ENCODE measurements around the gene CCDC175.

The CCDC175 gene

GRCh38 chr14:59538936-59539335, 37.7 kb downstream of the CCDC175 start:
- no peak for DNase-seq

DNA sequence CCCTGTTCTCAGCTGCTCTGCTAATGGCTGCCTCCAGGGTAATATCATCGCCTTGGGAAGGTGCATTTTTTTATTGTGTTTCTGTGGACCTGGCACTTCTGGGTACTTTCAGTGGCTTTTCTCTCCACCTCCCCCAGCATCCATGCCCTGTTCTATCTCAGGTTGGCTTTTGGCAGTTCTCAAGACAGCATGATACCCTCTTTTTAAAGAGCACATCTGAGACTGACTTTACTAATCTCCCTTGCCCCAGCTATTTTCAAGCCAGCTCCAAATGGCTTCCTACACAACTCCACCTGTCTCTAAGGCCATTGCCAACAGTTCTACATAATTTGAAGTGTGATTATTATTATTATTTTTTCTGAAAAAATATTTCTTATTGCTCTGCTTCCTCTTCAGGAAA, 39.1 kb downstream of the CCDC175 start:
- DNase-seq: no peak

GRCh38 chr14:59534361-59534987, 42.1 kb downstream of the CCDC175 start:
- no peak for DNase-seq

- no peak for DNase-seq
Observed at GRCh38 chr14:59532419-59532818, 44.2 kb downstream of the CCDC175 start.

DNA sequence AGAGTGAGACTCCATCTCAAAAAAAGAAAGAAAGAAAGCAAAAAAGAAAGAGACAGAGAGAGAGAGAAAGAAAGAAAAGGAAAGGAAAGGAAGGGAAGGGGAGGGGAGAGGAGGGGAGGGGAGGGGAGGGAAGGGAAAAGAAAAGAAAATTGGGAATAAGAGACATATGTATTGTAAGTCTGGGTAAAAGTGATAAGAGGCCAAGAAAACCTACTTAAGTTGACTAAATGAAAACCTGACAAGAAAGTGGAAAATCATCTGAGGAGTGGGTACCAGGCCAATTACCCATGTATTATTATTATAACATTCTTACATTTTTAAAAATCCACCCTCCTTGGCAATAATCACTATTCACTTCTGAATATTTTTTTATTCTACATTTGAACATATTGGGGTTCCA, 46.3 kb downstream of the CCDC175 start:
- no peak for DNase-seq

DNA sequence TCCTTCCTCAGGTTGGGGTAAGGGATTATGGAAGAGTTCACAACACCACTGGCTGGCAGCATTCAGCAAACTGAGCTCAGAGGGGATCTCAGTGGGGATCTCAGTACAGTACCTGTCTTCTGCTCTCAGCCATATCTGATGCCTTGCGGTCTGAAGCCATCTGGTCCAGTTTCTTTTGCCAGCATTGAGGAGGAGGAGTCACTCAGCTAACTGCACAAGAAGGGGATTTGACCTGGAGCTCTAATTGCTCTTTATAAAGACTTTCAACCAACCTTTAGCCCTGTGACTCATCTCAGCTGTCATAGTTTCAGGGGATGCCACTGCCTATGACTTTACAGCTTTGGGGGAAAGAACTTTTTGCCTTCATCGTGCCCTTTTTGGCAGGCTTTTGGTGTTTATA, 47.4 kb downstream of the CCDC175 start:
- no peak for DNase-seq

GRCh38 chr14:59520224-59520623, 56.4 kb downstream of the CCDC175 start:
- no peak for DNase-seq

- no peak for DNase-seq
Observed at GRCh38 chr14:59511916-59512575, 64.6 kb downstream of the CCDC175 start.

- no peak for DNase-seq
Observed at GRCh38 chr14:59510966-59511365, 65.6 kb downstream of the CCDC175 start.

GRCh38 chr14:59510001-59510400, 66.6 kb downstream of the CCDC175 start:
- no peak for DNase-seq

GRCh38 chr14:59509101-59509500, 67.5 kb downstream of the CCDC175 start:
- no peak for DNase-seq

GRCh38 chr14:59507752-59508103, 68.9 kb downstream of the CCDC175 start:
- DNase-seq: no peak

DNA sequence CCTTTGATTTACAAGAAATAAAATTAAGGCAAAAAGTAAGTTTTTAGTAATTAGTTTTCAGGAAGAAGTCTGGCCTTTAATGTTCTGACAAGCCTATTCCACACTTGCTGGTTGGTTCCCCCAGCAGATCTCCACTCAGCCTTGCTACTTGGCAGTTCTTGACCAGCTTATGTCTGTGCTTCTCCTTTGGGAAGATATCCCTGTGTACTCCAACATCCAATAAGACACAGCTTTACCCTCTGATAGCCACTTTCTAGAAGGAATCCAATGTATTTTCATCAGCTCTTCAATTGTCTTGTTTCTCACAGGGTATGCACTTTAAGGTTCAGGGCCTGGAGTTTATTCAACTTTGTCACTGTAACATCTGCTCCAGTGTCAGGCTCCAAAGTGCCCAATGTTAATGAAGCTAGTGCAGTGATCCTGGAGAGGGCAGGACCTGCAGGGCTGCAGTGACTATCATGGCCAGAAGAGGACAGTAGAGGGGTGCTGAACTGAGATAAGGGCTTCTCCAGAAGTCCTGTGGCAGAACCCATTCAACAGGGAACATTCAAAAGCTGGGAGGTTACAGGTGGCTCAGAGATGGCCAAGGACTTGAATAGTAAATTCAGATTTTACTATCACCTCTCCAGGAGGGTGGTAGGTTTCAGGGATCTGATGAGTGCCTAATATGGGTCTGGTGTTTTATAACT, 69.4 kb downstream of the CCDC175 start:
- peak; percentile 43 for DNase-seq

GRCh38 chr14:59503256-59503655, 73.4 kb downstream of the CCDC175 start:
- DNase-seq: no peak

GRCh38 chr14:59500732-59501131, 75.9 kb downstream of the CCDC175 start:
- DNase-seq: no peak

DNA sequence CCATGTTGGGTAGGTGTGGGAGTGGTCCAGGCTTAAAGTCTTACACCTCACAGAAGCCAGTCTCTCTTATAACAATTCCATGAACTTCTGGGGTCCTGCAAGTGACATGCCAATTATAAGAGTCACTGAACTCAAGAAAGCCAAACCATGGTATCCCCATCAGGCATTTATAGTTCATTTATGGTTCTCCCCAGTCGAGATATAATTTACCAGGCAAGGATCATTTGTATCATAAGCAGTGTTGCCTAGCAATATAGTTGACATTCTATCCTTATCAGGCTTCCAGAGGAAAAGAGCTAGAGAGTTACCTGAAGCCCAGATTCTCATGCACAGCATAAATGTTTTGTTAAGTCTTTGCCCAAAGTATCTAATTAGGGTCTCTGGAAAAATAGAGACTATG, 84.2 kb downstream of the CCDC175 start:
- no peak for DNase-seq

DNA sequence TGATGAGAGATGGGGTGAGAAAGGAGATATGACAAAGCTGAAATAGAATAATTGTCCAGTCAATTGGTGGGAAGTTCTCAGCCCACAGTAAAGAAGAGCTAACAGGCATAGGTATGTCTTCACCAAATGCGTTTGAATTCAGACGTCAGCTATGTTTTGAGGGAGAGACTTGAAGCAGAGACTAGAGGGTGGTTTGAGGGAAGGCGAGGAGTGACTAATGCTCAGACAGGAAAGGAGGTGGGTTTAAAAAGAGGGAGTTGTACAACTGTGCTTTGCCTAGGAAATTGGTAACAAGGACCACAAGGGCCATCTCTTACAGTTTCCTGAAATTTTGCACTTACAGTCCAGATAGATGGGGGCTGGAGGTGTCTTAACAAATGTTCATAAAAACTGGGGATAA, 85.9 kb downstream of the CCDC175 start:
- no peak for DNase-seq

DNA sequence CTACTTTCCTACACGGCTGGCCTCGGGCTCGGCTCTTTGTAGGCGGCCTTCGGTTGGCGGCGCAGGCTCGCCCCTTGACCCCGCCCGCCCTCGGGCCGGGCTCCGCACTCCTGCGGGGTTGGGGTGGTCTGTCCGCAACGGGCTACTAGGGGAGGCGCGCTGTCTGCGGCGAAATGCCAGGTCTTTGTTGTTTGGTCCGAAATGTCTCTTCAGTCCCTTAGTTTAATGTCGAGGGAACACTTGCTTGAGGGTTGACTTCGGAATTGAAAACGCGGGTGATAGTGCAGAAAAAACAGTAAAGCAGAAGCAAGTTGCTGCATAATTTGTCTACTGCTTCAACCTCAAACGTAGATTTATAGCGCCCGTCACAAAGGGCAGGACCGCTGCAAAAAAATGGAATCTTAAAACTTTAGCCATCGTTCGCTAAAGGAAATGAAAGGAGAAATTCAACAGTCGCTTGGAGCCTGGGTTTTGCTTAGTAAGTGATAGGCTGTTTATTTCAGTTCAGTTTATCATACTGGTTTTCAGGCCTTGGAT, 91.9 kb downstream of the CCDC175 start:
- no peak for DNase-seq

- peak; percentile 98 for DNase-seq
Observed at GRCh38 chr14:59483819-59484638, 92.6 kb downstream of the CCDC175 start, which contains the start of the genes JKAMP and L3HYPDH. TSS of gene JKAMP (plus strand) at chr14:59484517. CDS start at chr14:59484590, 73 bp downstream. TSS of gene L3HYPDH (minus strand) at chr14:59484408. CDS start at chr14:59484316, 92 bp downstream.

GRCh38 chr14:59483363-59483762, 93.2 kb downstream of the CCDC175 start:
- no peak for DNase-seq

DNA sequence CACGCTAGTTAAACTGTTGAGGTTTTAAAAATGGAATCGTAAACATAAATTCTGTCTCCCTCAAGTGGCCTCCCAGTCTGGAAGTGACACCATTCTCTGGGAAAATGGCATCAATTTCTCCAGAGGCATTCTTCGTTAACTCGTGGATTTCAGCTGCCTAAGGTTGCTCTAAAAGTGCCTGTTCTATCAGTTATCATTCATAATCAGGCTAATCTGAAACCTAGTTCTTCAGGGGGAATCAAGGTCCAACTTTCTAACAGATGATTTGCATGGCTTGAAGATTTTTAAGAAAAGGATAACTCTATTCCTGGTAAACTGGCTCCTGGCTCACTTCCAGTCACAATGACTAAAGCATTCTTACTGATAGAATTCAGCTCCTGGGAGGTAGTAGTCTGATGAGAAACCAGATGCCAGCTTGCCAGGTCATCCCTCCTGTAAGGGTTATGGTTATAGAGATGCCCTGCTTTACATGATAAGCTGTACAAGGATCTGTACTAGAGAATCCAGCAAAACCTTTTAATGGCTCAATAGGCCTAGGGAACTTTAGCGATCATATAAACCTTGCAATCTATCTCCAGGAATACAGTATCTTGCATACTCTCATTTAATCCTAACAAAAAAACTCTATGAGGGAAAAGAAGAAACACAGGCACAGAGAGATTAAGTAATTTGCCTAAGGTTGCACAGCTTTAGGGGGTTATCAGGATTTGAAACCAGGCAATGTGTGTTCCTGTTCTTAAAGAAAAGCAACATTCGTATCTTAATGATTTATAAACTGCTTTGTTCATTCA, 93.9 kb downstream of the CCDC175 start:
- no peak for DNase-seq

DNA sequence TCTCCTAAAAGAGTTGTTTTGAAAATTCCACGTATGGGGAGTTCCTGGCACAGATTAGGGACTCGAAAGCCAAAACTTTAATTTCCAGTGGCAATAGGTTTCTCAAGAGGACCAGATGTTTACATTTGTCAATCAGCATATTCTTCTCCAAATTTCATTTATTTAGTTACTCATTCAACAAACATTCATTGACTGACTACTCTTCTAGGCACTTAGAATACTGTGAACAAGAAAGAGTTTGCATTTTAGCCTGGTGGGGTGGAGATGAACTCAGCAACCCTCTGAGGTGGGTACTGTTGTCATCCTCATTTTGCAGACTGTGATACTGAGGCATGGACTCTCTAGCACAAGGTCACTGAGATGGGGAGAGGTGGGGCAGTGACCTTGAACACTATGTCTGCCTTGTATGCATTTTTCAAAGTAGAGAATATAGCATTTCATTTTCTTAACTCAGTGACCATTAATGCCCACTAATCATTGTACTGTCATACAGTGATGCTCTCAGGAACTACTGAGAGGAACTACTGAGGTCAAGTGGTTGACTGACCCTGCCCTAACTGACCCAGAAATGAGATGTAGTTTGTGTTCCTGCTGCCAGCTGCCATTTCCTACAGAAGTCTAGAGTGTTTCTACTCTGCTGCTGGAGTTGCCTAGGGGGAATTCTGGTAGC, 94.6 kb downstream of the CCDC175 start:
- no peak for DNase-seq
